ENCODE measurements around the gene GNA15. TPM values are rescaled to one million over a fixed set of nuclear protein-coding genes. Genes with fewer than 3 reads are reported as not detected.

Gene GNA15
- total RNA-seq, 1 experiment from 2014 or later: 0.22 TPM

- TF ChIP-seq STAT6 (CRISPR knock-in tag; conservative IDR thresholded peaks at IDR 0.05; ENCODE audit: low read depth) (no peak), ZNF416 (CRISPR knock-in tag; IDR thresholded peaks at IDR 0.05) (no peak), HMGA2 (CRISPR knock-in tag; IDR thresholded peaks at IDR 0.05) (no peak), FOXP4 (CRISPR knock-in tag; IDR thresholded peaks at IDR 0.05) (no peak), ZNF263 (CRISPR knock-in tag; IDR thresholded peaks at IDR 0.05; ENCODE audit: low read depth) (no peak), ZNF121 (CRISPR knock-in tag; IDR thresholded peaks at IDR 0.05) (no peak), MLX (CRISPR knock-in tag; IDR thresholded peaks at IDR 0.05) (no peak), IRF1 (CRISPR knock-in tag; IDR thresholded peaks at IDR 0.05) (no peak), SMAD3 (CRISPR knock-in tag; IDR thresholded peaks at IDR 0.05; ENCODE audit: borderline replicate concordance) (no peak), OVOL2 (CRISPR knock-in tag; IDR thresholded peaks at IDR 0.05; ENCODE audit: borderline replicate concordance) (no peak)
Measured at GRCh38 chr19:3115411-3115810, 20.4 kb upstream of the GNA15 start (continued).

- H3K36me3 Mint-ChIP-seq: 0 out of 2 replicates have a peak, but pooled peaks cover 2% of the 10 kb centered on the region
- POLR2A ChIA-PET: no interaction called here
- H3K4me1 Mint-ChIP-seq: peaks cover 6% of the 10 kb centered on the region; the same call in 1 of the 2 replicates
- ATAC-seq (peak; percentile 65), DNase-seq (ENCODE audit: low spot score) (peak; percentile 38)
- no peaks in the 10 kb centered on the region for H3K9me3 Mint-ChIP-seq
- CTCF ChIA-PET: interaction anchor here (0.6 to 2.1 kb wide), 9 partner anchors 7 to 227 kb away, joined by 3 to 13 read pairs (median 6); no protein-coding TSS in a partner anchor
- no peaks in the 10 kb centered on the region for H3K27me3 Mint-ChIP-seq (ENCODE audit: low read depth)
- H3K27ac Mint-ChIP-seq: no peak overlapping the region
- no peak overlapping the region for H3K4me3 Mint-ChIP-seq
- TF ChIP-seq MAX (CRISPR knock-in tag; IDR thresholded peaks at IDR 0.05) (no peak), AR (CRISPR knock-in tag; IDR thresholded peaks at IDR 0.05) (no peak), HMGA2 (CRISPR knock-in tag; IDR thresholded peaks at IDR 0.05) (no peak), USF1 (CRISPR knock-in tag; IDR thresholded peaks at IDR 0.05) (no peak), TEAD4 (CRISPR knock-in tag; IDR thresholded peaks at IDR 0.05) (no peak), ZNF396 (CRISPR knock-in tag; IDR thresholded peaks at IDR 0.05; ENCODE audit: borderline replicate concordance) (no peak), PREB (CRISPR knock-in tag; IDR thresholded peaks at IDR 0.05; ENCODE audit: borderline replicate concordance) (no peak), NFE2L1 (CRISPR knock-in tag; IDR thresholded peaks at IDR 0.05) (no peak), FOXP1 (CRISPR knock-in tag; IDR thresholded peaks at IDR 0.05; ENCODE audit: borderline replicate concordance) (no peak), ZNF512 (CRISPR knock-in tag; IDR thresholded peaks at IDR 0.05; ENCODE audit: borderline replicate concordance) (no peak), RORB (CRISPR knock-in tag; IDR thresholded peaks at IDR 0.05) (no peak), TCF7 (CRISPR knock-in tag; IDR thresholded peaks at IDR 0.05; ENCODE audit: low read depth) (no peak), MYBL2 (CRISPR knock-in tag; IDR thresholded peaks at IDR 0.05) (no peak), ELF4 (CRISPR knock-in tag; IDR thresholded peaks at IDR 0.05; ENCODE audit: low read depth) (no peak), SMAD3 (CRISPR knock-in tag; IDR thresholded peaks at IDR 0.05; ENCODE audit: borderline replicate concordance) (no peak)
Measured at GRCh38 chr19:3115916-3116602, 19.8 kb upstream of the GNA15 start.

All from WTC11 (cell line).